Vagina (tissue), 2 donors: ENCODE data around the gene KDM6B. TPM values are rescaled to one million over a fixed set of nuclear protein-coding genes. Genes with fewer than 3 reads are reported as not detected.
"Not testable (repeated sequence)": the region's sequence is repeated elsewhere in the genome, so short reads cannot be mapped to it uniquely, and the experiment has no call there.

Experiments used
- DNase-seq, 2 donors: peaks; one replicate each; pipeline ENCODE4 v3.0.0-alpha.2; 2017; ENCODE audit errors: extremely low spot score in 2 of 2
- H3K27ac ChIP-seq: fragments of 200-600 bp; sonication (generic); one replicate; pipeline ENCODE4 v1.5.1; 2019
- H3K27me3 ChIP-seq: fragments of 200-600 bp; sonication (generic); one replicate; pipeline ENCODE4 v1.5.1; 2019
- H3K36me3 ChIP-seq, 2 donors: fragments of 200-600 bp; sonication (generic); one replicate each; pipeline ENCODE4 v1.5.1; 2017 to 2019
- H3K4me1 ChIP-seq: fragments of 200-600 bp; sonication (generic); one replicate; pipeline ENCODE4 v1.5.1; 2019
- H3K4me3 ChIP-seq, 2 donors: fragments of 200-600 bp; sonication (generic); 1 replicate in 1 of 2; 2 replicates in 1 of 2; pipeline ENCODE4 v1.5.1; 2016 to 2019
- H3K9me3 ChIP-seq: fragments of 200-600 bp; sonication (generic); one replicate; pipeline ENCODE4 v1.5.1; 2019
- CTCF ChIP-seq, 3 experiments: fragments of 450-650 bp in 2 of 3; fragments of 200-600 bp in 1 of 3; sonication (generic) in 1 of 3; IDR thresholded peaks; one replicate each; pipeline ENCODE4 v1.5.1; 2017 to 2019; ENCODE audit warnings: antibody characterized with exemption in 3 of 3, mild to moderate bottlenecking in 2 of 3, moderate library complexity in 2 of 3
- POLR2A ChIP-seq, 2 donors: fragments of 450-650 bp; IDR thresholded peaks; one replicate each; pipeline ENCODE4 v1.6.1; 2017; ENCODE audit warnings: antibody characterized with exemption in 2 of 2, mild to moderate bottlenecking in 2 of 2, moderate library complexity in 2 of 2
- POLR2AphosphoS5 ChIP-seq, 2 donors: sonication (generic); formaldehyde crosslinking; IDR thresholded peaks; one replicate each; pipeline ENCODE4 v1.9.0; 2017; ENCODE audit warnings: antibody characterized with exemption in 2 of 2, mild to moderate bottlenecking in 2 of 2, low read depth in 1 of 2; ENCODE audit not compliant: insufficient read depth in 1 of 2
- intact Hi-C: fragments of 100-400 bp; cut with DNase I; formaldehyde crosslinking; loops from one replicate; pipeline ENCODE4 v1.15.1; 2023
- total RNA-seq: library from RNA; depleted of rRNA; stranded (reverse); fragments of >200 nt; gene quantifications from one replicate; pipeline ENCODE4 v1.2.3, GENCODE V29; 2016

Gene KDM6B
- total RNA-seq, 1 donor from 2014 or later = 12.5 TPM

GRCh38 chr17:7857713-7858521, 23.9 kb downstream of the KDM6B start, which contains the start of gene CYB5D1:
TSS of gene CYB5D1 (plus strand) at chr17:7858003. CDS start at chr17:7858135, 132 bp downstream.
- peak within 1 kb of the TSS; percentile 85 for H3K27ac ChIP-seq
- H3K27me3 ChIP-seq = no peaks in the 10 kb centered on the region
- H3K4me1 ChIP-seq = peaks cover 37% of the 10 kb centered on the region
- H3K36me3 ChIP-seq = peaks cover 0 to 4% of the 10 kb centered on the region in 2 donors
- H3K4me3 ChIP-seq = peak within 1 kb of the TSS; percentile 53 to 72
- peak; percentile 96 to 97 for DNase-seq
- H3K9me3 ChIP-seq = no peaks in the 10 kb centered on the region
- TF ChIP-seq POLR2AphosphoS5 (IDR thresholded peaks at IDR 0.05; ENCODE audit: insufficient read depth in 1 of 2, low read depth in 1 of 2) (peak; percentile 57 to 96), POLR2A (IDR thresholded peaks at IDR 0.05) (peak in 1 of 2 donors; percentile 28), CTCF (IDR thresholded peaks at IDR 0.05) (no peak)
- intact Hi-C loops = loop anchor here (5.0 kb wide), 1 partner anchor 36 kb away; no protein-coding TSS in a partner anchor

- DNase-seq = peak in 1 of 2 donors; percentile 93
- no peaks in the 10 kb centered on the region for H3K36me3 ChIP-seq
- intact Hi-C loops = loop anchor here (5.0 kb wide), 1 partner anchor 36 kb away; no protein-coding TSS in a partner anchor
- TF ChIP-seq POLR2A (IDR thresholded peaks at IDR 0.05) = no peak
- no peak for TF ChIP-seq POLR2AphosphoS5 (IDR thresholded peaks at IDR 0.05; ENCODE audit: insufficient read depth in 1 of 2, low read depth in 1 of 2)
- peak in 1 of 3 experiments; percentile 14 for TF ChIP-seq CTCF (IDR thresholded peaks at IDR 0.05)
- H3K4me1 ChIP-seq = peaks cover 40% of the 10 kb centered on the region
- peak overlapping the region; percentile 85 for H3K27ac ChIP-seq
- H3K4me3 ChIP-seq = peak overlapping the region; percentile 53 to 72
- no peaks in the 10 kb centered on the region for H3K27me3 ChIP-seq
- H3K9me3 ChIP-seq = no peaks in the 10 kb centered on the region
Measured at GRCh38 chr17:7858522-7858810, 24.4 kb downstream of the KDM6B start.

DNA sequence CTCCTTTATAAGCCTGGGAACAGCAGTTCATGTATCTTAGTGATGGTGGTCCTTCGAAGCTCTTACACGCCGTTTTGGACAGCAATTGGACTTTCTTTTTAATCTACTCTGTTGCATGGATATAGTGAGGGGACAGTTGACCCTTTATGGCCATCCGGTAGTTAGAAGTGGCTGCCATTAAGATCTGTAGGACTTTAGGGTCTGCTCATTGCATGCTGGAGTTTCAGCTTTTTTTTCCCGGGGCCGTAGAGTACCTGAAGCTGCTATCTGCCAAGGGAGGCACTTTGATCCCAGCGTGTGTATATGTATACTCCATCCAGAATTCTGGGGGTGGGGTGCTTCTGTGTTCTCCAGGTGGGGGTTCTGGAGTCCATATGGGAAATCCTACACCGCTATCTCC, 25.0 kb downstream of the KDM6B start:
- Histone ChIP-seq H3K9me3 (no peaks in the 10 kb centered on the region), H3K4me1 (peaks cover 40% of the 10 kb centered on the region), H3K27ac (no peak overlapping the region), H3K36me3 (no peaks in the 10 kb centered on the region), H3K27me3 (no peaks in the 10 kb centered on the region), H3K4me3 (peak overlapping the region in 1 of 2 donors; percentile 53)
- peak; percentile 43 to 67 for DNase-seq
- TF ChIP-seq POLR2AphosphoS5 (IDR thresholded peaks at IDR 0.05; ENCODE audit: insufficient read depth in 1 of 2, low read depth in 1 of 2) (no peak), CTCF (IDR thresholded peaks at IDR 0.05) (no peak), POLR2A (IDR thresholded peaks at IDR 0.05) (no peak)
- intact Hi-C loops = loop anchor here (5.0 kb wide), 1 partner anchor 37 kb away; no protein-coding TSS in a partner anchor

- TF ChIP-seq POLR2A (IDR thresholded peaks at IDR 0.05) (no peak), CTCF (IDR thresholded peaks at IDR 0.05) (peak in 2 of 3 experiments; percentile 74 to 87), POLR2AphosphoS5 (IDR thresholded peaks at IDR 0.05; ENCODE audit: insufficient read depth in 1 of 2, low read depth in 1 of 2) (no peak)
- peak; percentile 14 to 82 for DNase-seq
- H3K9me3 ChIP-seq = no peaks in the 10 kb centered on the region
Measured at GRCh38 chr17:7862692-7863437, 28.8 kb downstream of the KDM6B start.

GRCh38 chr17:7864384-7864783, 30.4 kb downstream of the KDM6B start:
- not testable (repeated sequence) for H3K4me3 ChIP-seq, H3K36me3 ChIP-seq, H3K27ac ChIP-seq, H3K27me3 ChIP-seq, H3K9me3 ChIP-seq
- DNase-seq = peak in 1 of 2 donors; percentile 12
- peaks cover 18% of the 10 kb centered on the region for H3K4me1 ChIP-seq
- intact Hi-C loops = loop anchor here (5.0 kb wide), 1 partner anchor 123 kb away; no protein-coding TSS in a partner anchor

More at GRCh38 chr17:7862692-7863437, 28.8 kb downstream of the KDM6B start:
- Histone ChIP-seq H3K36me3 (no peaks in the 10 kb centered on the region), H3K4me3 (no peak overlapping the region), H3K27ac (no peak overlapping the region), H3K4me1 (peaks cover 25% of the 10 kb centered on the region), H3K27me3 (no peaks in the 10 kb centered on the region)
- intact Hi-C loops = loop anchor here (5.0 kb wide), 1 partner anchor 124 kb away; no protein-coding TSS in a partner anchor
